Neutrophil (primary cell): ENCODE results near the gene ZNF492.

Experiments
- H3K27ac ChIP-seq: fragments of 200-600 bp; sonication (generic); 2 replicates; pipeline ENCODE4 v1.5.1; 2016; ENCODE audit warnings: mild to moderate bottlenecking, moderate library complexity
- H3K27me3 ChIP-seq: fragments of 200-600 bp; sonication (generic); 2 replicates; pipeline ENCODE4 v1.6.0; 2016; ENCODE audit warnings: mild to moderate bottlenecking
- H3K36me3 ChIP-seq: fragments of 200-600 bp; sonication (generic); 2 replicates; pipeline ENCODE4 v1.5.1; 2017
- H3K4me1 ChIP-seq, 2 experiments: fragments of 200-600 bp in 1 of 2; sonication (generic) in 1 of 2; 1 replicate in 1 of 2; 2 replicates in 1 of 2; pipeline versions ENCODE4 v1.5.1 to v1.6.1; 2013 to 2016; ENCODE audit warnings: low read depth in 1 of 2, low read length in 1 of 2, mild to moderate bottlenecking in 1 of 2, moderate library complexity in 1 of 2; ENCODE audit not compliant: control insufficient read depth in 1 of 2, insufficient read depth in 1 of 2
- H3K4me3 ChIP-seq, 2 experiments: fragments of 200-600 bp in 1 of 2; sonication (generic) in 1 of 2; 1 replicate in 1 of 2; 2 replicates in 1 of 2; pipeline ENCODE4 v1.5.1; 2013 to 2016; ENCODE audit warnings: low read depth in 1 of 2, low read length in 1 of 2, mild to moderate bottlenecking in 1 of 2, moderate library complexity in 1 of 2
- H3K9me3 ChIP-seq: fragments of 200-600 bp; sonication (generic); 2 replicates; pipeline ENCODE4 v1.5.1; 2016
- TF ChIP-seq, protein P1 (sequence below): fragments of 200-600 bp; sonication (generic); IDR thresholded peaks from 2 replicates; pipeline ENCODE4 v1.5.1; 2016; ENCODE audit warnings: antibody characterized with exemption

Gene ZNF492

DNA sequence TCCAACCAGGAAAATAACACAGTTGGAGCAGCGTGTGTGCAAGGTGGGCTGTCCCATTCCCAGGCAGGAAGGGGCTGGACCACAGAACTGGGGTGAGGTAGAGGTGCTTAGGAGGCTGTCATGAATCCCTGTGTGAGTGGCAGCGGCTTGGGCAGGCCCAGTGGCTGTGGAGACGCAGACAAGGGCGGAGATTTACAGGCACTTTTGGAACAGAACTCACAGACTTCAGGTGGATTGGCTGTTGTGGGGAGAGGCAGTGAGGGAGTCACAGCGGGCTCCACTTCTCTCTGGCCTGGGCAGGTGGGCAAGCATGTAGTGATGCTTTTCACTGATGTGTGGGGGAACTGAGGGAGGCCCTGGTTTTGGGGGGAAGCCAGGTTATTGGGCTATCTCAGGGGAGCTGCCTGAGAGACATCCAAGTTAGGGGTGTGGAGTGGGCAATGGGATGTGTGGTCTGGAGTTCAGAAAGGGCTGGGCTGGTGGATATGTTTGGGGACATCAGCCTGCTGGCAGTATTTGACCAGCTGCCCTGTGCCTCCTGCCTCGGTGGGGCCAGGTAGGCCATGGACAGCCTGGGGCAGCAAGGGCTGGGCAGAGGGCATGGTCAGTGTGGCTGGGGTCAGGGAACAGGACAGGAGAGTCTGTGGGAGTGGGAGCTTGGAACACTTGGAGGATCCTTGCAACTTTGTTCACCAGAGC is 27.0 kb upstream of the ZNF492 start:
- Histone ChIP-seq H3K9me3 (peaks cover 3% of the 10 kb centered on the region), H3K27me3 (no peaks in the 10 kb centered on the region), H3K27ac (no peak overlapping the region), H3K4me1 (no peaks in the 10 kb centered on the region), H3K36me3 (no peaks in the 10 kb centered on the region), H3K4me3 (no peak overlapping the region)
- TF ChIP-seq, protein P1, sequence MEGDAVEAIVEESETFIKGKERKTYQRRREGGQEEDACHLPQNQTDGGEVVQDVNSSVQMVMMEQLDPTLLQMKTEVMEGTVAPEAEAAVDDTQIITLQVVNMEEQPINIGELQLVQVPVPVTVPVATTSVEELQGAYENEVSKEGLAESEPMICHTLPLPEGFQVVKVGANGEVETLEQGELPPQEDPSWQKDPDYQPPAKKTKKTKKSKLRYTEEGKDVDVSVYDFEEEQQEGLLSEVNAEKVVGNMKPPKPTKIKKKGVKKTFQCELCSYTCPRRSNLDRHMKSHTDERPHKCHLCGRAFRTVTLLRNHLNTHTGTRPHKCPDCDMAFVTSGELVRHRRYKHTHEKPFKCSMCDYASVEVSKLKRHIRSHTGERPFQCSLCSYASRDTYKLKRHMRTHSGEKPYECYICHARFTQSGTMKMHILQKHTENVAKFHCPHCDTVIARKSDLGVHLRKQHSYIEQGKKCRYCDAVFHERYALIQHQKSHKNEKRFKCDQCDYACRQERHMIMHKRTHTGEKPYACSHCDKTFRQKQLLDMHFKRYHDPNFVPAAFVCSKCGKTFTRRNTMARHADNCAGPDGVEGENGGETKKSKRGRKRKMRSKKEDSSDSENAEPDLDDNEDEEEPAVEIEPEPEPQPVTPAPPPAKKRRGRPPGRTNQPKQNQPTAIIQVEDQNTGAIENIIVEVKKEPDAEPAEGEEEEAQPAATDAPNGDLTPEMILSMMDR = no peak

DNA sequence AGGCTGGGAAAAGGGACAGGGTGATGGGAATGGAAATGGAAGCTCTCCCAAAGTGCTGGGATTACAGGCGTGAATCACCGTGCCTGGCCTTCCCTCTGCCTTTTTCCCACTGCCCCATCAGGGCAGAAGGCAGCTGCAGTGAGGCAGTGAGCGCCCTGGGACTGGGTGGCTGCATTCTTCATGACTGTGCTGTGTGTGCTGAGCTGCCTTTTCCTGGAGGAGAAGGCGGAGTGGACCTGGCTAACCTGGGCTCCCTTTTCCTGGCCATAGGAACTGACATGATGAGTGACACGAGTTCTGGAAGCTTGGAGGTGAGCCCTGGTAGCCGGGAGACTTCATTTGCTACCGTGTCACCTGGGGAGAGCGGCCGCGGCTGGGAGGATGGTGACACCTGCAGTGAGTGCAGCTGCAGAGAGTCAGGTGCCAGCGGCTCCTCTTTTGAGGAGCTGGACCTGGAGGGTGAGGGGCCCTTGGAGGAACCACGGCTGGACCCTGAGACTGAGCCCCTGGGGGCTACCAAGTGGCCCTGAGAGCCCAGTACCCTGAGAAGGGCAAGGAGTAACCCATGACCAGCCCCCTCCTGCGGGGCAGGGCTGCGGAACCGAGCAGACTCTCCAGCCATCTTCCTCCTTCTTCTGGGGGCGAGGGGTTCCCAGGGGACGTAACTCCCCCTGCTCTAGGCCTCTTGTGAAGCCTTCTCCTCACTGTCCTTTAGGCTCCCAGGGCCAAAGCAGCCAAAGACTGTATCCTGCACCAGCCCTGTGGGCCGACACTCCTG is 26.3 kb upstream of the ZNF492 start:
- H3K9me3 ChIP-seq = peaks cover 3% of the 10 kb centered on the region
- H3K36me3 ChIP-seq = no peaks in the 10 kb centered on the region
- H3K27ac ChIP-seq = no peak overlapping the region
- TF ChIP-seq, protein P1 = no peak
- no peaks in the 10 kb centered on the region for H3K27me3 ChIP-seq
- H3K4me3 ChIP-seq = no peak overlapping the region
- H3K4me1 ChIP-seq = no peaks in the 10 kb centered on the region

DNA sequence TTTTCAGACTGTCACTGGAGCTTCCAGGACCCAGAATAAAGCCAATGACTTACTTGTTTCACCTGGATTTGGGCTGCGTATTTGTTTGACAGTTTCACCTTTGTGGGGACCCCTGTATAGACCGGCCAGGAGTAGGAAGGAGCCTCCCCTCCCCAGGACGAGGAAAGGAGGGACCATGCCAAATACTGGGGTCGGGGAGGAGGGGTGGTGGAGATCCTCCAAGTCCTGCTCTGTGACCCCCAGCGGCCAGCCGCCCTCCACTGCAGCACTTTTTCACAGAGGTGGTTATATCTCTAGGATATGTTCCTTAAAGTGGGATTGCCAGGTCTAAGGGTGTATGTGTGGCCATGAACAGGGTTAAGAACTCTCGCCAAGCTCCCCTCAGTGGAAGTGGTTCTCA is 25.7 kb upstream of the ZNF492 start:
- Histone ChIP-seq H3K4me3 (no peak overlapping the region), H3K36me3 (no peaks in the 10 kb centered on the region), H3K4me1 (no peaks in the 10 kb centered on the region), H3K27ac (no peak overlapping the region), H3K9me3 (peaks cover 3% of the 10 kb centered on the region), H3K27me3 (no peaks in the 10 kb centered on the region)
- TF ChIP-seq, protein P1 = no peak

DNA sequence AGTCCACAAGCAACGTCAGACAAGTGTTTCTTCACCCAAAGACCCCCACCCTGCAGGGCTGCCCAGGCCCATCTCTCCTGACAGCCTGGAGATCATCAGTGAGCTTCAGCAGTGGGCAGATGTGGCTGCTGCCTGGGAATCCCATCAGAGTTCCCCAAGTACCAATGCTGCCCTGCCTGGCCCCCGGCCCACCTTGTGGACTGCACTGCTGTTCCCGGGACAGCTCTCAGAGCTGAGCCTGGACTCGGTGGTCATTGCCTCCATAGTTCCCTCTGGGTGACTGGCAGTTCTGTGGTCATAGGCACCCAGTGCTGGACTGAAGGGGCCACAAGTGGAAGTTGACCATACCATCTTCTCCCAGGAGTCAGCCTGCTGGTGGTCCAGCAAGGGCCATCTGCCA is 24.5 kb upstream of the ZNF492 start:
- Histone ChIP-seq H3K27ac (no peak overlapping the region), H3K9me3 (peaks cover 3% of the 10 kb centered on the region), H3K4me3 (no peak overlapping the region), H3K27me3 (no peaks in the 10 kb centered on the region), H3K4me1 (no peaks in the 10 kb centered on the region), H3K36me3 (no peaks in the 10 kb centered on the region)
- TF ChIP-seq, protein P1 = no peak

DNA sequence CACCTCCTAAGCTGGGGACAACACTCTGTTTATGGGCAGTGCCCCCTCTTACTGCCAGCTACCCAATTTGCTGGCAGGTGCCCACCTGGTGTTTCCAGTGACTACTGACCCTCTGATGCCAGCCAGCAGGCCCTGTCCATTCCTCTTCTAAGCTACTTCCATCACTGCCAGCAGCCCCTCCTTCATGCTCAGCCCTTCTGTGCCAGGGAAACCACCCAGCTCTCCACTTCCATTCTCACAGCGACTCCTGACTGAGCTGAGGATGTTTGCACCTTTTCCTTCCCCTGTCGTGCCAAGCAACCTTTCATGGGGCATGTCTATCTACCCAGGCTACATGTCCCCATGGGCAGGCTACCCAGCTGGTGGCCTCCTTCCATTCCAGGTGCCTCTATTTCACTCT is 24.0 kb upstream of the ZNF492 start:
- no peak overlapping the region for H3K4me3 ChIP-seq
- H3K27ac ChIP-seq = no peak overlapping the region
- TF ChIP-seq, protein P1 = no peak
- H3K27me3 ChIP-seq = no peaks in the 10 kb centered on the region
- H3K36me3 ChIP-seq = no peaks in the 10 kb centered on the region
- no peaks in the 10 kb centered on the region for H3K4me1 ChIP-seq
- H3K9me3 ChIP-seq = peaks cover 4% of the 10 kb centered on the region
